ENCODE measurements around the gene ROR1.
"Not testable (repeated sequence)": the region's sequence is repeated elsewhere in the genome, so short reads cannot be mapped to it uniquely, and the experiment has no call there.

The ROR1 gene

GRCh38 chr1:63826246-63826861 lies 52.5 kb downstream of the ROR1 start:
- DNase-seq = not testable (repeated sequence)

DNA sequence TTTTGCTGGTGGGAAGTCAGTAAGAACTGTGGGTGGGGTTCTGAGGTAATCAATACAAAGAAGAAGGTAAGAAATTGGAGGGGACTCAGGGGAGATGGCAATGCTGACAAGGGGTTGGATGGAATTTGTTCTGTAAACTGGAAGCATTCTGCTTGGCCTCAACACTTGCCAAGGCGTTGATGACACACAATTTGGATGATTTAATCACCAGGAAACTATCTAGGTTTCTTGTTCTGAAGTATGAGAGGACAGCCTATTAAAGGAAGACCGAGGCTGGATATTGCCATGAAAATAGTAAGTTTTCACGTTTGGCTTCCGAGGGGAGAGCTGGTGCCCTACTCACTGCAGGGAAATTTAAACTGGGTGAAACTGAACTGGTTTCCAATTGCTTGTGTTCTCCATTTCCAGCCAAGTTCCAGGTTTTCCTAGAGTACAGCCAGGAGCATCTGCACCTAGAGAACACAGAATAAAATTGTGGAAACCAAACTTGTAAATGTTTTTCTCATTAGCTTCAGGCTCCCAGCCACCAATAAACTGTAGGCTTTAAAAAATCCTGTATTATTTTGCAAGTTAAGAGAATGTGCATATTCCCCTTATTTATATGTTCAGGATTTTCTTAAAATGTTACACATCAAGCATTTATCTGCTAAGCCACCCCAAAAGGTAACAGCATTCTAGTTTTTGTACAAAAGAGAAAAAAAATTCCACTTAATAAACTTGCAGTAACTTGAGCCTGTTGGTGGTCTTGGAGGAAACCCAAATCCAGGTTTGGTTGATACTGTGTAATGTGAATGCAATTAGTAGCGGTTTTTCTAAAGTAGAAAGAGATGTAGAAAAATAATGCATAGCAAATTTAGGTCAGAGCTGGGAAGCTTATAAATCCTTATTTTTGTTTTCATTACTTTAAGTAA lies 53.8 kb downstream of the ROR1 start:
- DNase-seq = no peak

GRCh38 chr1:63828322-63829044 lies 54.7 kb downstream of the ROR1 start:
- DNase-seq = no peak

DNA sequence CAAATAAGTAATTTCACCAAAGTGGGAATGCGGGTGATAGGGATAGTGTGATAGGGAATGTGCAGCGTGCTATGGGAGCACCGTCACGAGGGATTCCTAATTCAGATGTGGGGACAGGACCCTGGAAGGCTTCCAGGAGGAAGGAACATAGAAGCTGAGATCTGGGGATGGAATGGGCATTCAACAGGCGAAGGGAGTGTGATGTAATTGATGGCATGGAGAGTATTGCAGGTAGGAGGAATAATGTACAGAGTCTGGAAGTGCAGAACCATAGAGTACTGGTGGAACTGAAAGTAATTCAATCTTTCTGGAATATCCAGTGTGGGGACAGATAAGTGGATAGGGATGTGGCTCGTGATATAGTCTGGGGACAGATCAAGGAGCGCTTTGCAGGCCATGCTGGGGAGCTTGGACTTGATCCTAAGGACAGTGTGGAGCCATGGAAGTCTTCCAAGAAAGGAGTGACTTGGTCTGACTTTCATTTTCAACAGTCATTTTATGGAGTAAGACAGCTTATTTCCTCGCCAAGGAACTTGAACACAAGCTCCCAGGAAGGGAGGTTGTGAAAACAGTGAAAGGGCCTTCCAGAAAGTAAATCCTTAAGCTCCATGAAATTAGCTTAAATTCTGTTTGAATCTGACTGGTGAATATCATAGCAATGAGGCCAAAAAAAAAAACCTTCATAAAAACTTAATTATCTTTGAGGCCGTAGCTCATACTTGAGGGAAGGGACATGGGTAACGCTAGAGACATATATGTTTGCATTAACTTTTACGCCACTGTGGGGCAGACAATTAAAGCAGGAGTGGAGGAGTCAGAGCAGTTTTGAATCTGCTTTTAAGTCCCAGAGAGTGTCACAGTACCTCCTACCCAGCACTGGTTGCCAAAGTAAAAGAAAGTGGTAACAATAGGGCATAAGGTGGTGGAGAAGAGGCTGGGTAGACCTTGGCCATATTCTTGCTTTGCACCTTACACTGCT lies 55.8 kb downstream of the ROR1 start:
- DNase-seq = no peak

- no peak for DNase-seq
Measured at GRCh38 chr1:63831409-63831808, 57.6 kb downstream of the ROR1 start.

DNA sequence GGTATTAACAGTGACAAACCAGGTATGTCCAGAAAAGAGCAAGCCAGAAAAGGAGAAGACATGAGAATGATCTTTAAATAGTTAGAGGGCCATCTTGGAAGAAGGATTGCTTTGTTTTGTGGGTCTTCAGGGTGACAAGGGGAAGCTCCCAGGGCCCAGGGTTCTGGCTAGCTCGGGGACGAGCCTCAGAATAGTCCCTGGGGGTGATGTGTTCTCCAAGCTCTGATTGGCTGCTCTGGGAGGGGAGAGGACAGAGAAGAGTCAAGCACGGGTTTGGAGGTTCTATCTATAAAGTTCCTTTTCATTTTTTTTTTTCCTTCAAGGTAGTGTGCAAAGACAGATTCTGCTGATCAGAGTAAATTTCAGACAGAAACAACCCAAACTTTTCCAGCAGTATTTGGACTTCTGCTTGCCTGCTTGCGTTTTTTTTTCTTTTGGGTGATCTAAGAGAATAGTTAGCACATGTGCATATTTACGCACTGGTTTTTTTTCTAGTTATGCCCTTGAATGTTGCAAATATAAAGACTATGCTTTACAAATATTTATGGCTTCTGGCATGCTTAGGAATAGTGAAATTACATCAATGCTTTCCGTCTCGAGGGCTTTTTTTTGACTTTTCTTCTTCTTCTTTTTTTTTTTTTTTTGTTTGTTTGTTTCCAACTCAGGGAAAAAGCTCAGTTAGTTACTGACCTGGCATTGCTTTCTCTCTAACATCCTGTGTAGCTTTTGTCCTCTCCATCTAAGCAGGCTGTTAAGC lies 59.7 kb downstream of the ROR1 start:
- DNase-seq = no peak

- no peak for DNase-seq
Measured at GRCh38 chr1:63835128-63835527, 61.3 kb downstream of the ROR1 start.

DNA sequence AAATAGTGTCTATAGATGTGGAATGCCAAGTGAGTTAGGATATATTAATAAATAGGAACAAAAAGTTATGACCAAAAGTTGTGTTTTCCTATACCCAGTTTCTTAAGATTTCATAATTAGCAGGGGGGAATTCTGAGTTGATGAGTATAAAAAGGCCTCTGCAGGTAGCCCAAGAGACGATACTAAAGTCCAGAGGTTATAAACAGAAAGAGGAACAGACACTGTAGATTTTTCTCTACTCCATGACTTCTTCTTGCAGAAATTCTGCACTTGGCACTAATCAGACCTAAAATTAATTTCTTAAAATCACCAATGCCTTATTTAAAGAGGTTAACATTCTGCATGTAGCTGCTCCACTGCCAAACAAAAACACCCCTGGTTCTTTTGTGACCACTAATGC lies 62.6 kb downstream of the ROR1 start:
- no peak for DNase-seq

DNA sequence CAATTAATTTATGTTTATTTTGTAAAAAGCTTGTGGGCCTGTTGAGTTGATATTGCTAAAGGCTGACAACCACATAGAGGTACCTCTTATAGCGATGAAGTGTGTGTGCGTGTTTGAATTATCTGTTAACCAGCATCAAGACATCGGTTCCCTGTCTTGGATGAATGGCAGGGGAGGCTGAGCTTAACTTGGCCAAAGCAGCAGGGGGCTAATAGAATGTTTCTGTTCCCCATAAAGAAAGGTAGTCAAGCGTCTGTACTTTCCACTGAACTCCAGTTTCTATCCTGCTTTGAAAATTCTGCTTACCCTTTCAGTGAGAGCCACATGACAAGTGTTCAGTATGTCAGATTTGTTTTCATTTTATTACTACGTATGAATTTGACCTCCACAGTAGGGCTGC lies 63.0 kb downstream of the ROR1 start:
- DNase-seq = no peak

DNA sequence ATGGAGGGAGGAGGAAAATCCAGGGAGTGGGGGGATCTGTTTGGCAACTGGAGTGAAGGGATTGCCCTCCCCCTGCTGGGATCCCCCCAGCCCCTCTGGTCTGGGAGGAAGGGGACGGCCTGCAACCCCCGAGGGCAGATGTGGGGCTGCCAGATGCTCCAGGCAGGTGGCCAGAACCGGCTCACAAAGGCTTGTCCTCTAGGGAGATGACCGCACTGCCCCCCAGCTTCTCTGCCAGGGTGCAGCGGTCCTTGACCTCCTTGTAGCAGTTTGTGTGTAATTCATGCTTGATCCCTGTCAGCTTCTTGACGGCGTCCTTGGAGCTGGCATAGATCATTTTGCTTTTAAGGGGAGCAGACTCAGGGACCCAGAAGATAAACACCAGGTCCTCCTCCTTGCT lies 69.2 kb downstream of the ROR1 start:
- DNase-seq = no peak

DNA sequence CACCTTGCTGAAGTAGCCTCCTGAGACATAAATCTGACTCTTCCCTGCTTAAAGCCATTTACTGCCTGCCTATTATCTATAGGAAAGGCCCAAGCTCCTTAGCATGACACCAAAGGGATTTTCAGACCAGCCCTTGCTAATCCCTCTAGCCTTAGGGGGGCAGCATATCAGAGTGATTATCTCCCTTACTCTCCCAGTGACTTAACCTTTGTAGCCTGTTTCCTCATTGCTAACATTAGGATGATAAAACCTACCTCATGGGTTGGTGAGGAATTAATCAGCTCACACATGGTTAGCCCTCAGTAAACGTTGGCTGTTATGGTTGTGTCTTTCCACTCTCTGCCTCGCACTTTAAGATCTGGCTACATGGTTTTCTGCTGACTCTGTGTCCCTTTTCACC lies 70.1 kb downstream of the ROR1 start:
- no peak for DNase-seq

GRCh38 chr1:63845346-63845745 lies 71.5 kb downstream of the ROR1 start:
- DNase-seq = no peak

GRCh38 chr1:63847308-63847910 lies 73.6 kb downstream of the ROR1 start:
- DNase-seq = no peak

DNA sequence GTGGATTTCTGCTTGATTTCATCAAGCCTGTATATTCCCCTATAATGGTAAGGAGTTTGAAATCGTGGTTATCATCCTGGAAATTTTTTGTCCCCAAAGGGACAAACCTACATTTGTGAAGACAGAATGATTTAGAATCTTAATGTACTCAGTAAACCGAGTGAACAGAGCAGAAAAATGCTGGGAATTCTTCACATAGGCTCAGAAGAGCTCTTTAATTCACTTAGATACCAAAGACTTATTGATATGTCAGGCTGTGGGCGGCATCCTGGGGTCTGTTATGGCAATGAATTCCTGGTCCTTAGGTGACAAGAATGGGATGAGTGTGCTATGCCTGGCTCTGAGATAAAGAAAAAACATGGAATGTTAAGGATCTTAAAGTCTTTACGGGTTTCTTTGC lies 74.9 kb downstream of the ROR1 start:
- DNase-seq = no peak

DNA sequence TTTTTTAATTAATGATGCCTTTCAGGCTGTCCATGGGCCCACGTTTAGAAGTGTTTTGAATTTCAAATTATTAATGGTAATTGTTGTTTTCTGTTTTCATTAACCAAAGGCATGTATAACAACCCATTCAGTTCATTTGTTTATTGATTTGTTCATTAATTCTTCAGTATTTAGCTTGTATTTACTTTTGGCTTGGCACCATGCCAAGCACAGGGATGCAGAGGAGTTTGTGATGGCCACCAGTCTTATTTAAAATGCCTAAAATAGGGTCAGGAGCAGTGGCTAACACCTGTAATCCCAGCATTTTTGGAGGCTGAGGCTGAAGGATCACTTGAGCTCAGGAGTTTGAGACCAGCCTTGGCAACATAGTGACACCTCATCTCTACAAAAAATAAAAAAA lies 75.3 kb downstream of the ROR1 start:
- no peak for DNase-seq

DNA sequence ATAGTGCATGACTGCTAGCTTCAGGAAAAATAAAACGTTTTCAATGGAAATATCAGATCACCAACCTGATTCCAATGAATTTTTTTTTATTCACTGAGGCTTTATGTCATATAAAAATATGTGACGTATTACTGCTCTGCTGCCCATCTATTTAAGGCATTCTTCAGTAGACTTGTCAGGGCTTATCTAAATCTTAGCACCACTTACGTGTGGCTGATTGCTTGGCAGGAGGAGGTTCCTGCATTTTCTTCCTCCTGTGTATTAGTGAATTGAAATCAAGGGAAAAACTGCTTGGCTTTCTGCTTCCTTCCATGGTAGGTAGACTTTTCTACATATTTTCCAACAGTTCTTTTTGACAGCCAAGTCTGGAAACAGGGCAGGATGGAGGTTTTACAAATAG lies 80.3 kb downstream of the ROR1 start:
- DNase-seq = no peak

- no peak for DNase-seq
Measured at GRCh38 chr1:63855942-63856341, 82.1 kb downstream of the ROR1 start.

DNA sequence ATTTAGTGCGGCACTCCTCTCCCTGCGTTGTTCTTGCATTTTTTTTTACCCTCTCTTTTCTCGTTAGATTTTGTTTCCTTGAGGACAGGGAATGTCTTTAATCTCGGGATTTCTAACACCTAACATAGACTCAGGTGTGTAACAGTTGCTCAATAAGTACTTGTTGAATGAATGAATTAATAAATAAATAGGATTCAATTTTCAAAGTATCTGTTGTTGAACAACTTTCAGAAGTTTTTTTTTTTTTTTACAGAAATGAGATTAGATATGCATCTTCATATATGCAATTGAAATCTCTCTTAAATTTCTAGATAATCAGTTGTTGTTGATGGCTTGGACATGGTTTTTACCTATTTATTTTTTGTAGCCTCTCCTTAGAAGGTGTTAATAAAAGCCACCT lies 83.1 kb downstream of the ROR1 start:
- DNase-seq = no peak

DNA sequence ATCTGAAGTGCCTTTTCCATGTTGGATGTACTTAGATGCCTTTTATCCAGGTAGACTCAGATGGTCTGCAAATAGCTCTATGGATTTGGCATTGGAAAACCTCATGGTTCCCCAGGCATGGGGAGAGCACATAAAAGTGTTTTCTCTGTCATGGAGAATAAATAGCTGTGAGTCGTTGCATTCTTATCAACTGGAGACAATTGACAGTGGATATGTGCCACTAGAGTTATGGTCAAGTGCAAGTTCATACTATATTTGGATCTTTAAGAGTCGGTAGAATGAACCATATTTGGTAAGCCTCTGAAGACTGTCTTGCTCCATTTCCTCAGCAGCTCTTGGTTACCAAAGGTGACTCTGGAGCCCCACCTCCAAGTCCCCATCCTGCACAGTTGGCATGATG lies 83.7 kb downstream of the ROR1 start:
- no peak for DNase-seq

DNA sequence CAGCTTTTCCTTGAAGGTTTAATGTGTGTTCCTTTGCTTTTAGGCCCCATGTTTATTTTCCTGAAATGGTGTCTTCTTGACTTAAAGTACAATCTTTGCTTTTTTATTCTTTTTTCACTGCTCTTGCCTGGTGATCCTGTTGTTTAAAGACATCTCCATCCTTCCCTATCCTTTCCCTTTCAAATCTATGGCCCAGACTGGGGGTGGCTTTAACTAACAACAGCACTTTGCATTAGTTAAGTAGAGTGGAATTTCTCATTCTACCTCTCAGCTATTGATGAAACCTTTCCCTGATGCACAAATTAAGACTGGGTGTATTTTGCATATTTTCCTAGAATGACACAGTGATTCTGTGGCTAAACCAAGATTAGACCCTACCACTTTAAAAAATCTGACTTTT lies 84.3 kb downstream of the ROR1 start:
- DNase-seq = no peak

- DNase-seq = no peak
Measured at GRCh38 chr1:63859480-63860275, 85.9 kb downstream of the ROR1 start.

Data from CD4-positive, alpha-beta T cell treated with Interleukin-6 for 4 hours (primary cell).